ENCODE data around the gene PRRG4. TPM values are rescaled to one million over a fixed set of nuclear protein-coding genes. Genes with fewer than 3 reads are reported as not detected.
"Not testable (repeated sequence)": the region's sequence is repeated elsewhere in the genome, so short reads cannot be mapped to it uniquely, and the experiment has no call there.

The PRRG4 gene
- total RNA-seq = 0.22 and 2.6 TPM in 2 replicates

GRCh38 chr11:32829680-32830412 is at the start of gene PRRG4:
PRRG4 (plus strand) TSS chr11:32829927; CDS start chr11:32830530, 603 bp downstream.
- peak; percentile 0 to 34 for DNase-seq (ENCODE audit: low read depth in 2 of 2)

GRCh38 chr11:32780839-32781238 is 48.9 kb upstream of the PRRG4 start:
- not testable (repeated sequence) for DNase-seq (ENCODE audit: low read depth in 2 of 2)

- no peak for DNase-seq (ENCODE audit: low read depth in 2 of 2)
These were observed 48.0 kb upstream of the PRRG4 start for GRCh38 chr11:32781721-32782120.

- DNase-seq (ENCODE audit: low read depth in 2 of 2) = no peak
These were observed 44.5 kb upstream of the PRRG4 start for GRCh38 chr11:32785262-32785661.

GRCh38 chr11:32786811-32787210 is 42.9 kb upstream of the PRRG4 start:
- no peak for DNase-seq (ENCODE audit: low read depth in 2 of 2)

- DNase-seq (ENCODE audit: low read depth in 2 of 2) = no peak
These were observed 38.8 kb upstream of the PRRG4 start for GRCh38 chr11:32790916-32791315.

- peak in 1 of 2 donors; percentile 4 for DNase-seq (ENCODE audit: low read depth in 2 of 2)
These were observed 37.4 kb upstream of the PRRG4 start for GRCh38 chr11:32792111-32792947.

GRCh38 chr11:32792948-32793475 is 36.7 kb upstream of the PRRG4 start:
- DNase-seq (ENCODE audit: low read depth in 2 of 2) = peak; percentile 31 to 59

GRCh38 chr11:32794439-32794838 is 35.3 kb upstream of the PRRG4 start, which contains the start of gene CCDC73:
CCDC73 (minus strand) TSS chr11:32794662; CDS start chr11:32760243, 34,419 bp downstream.
- DNase-seq (ENCODE audit: low read depth in 2 of 2) = no peak

- DNase-seq (ENCODE audit: low read depth in 2 of 2) = no peak
These were observed 33.3 kb upstream of the PRRG4 start for GRCh38 chr11:32796425-32796824.

- peak; percentile 70 to 75 for DNase-seq (ENCODE audit: low read depth in 2 of 2)
These were observed 20.4 kb upstream of the PRRG4 start for GRCh38 chr11:32809313-32809712.

- DNase-seq (ENCODE audit: low read depth in 2 of 2) = no peak
These were observed 12.4 kb upstream of the PRRG4 start for GRCh38 chr11:32817181-32817851.

GRCh38 chr11:32817852-32818183 is 11.9 kb upstream of the PRRG4 start:
- no peak for DNase-seq (ENCODE audit: low read depth in 2 of 2)

GRCh38 chr11:32819187-32819586 is 10.5 kb upstream of the PRRG4 start:
- DNase-seq (ENCODE audit: low read depth in 2 of 2) = no peak

- DNase-seq (ENCODE audit: low read depth in 2 of 2) = no peak
These were observed 9.2 kb upstream of the PRRG4 start for GRCh38 chr11:32820497-32820896.

- DNase-seq (ENCODE audit: low read depth in 2 of 2) = no peak
These were observed 8.2 kb upstream of the PRRG4 start for GRCh38 chr11:32821517-32821916.

GRCh38 chr11:32821917-32822560 is 7.7 kb upstream of the PRRG4 start:
- DNase-seq (ENCODE audit: low read depth in 2 of 2) = no peak

- not testable (repeated sequence) for DNase-seq (ENCODE audit: low read depth in 2 of 2)
These were observed 6.1 kb upstream of the PRRG4 start for GRCh38 chr11:32823617-32824016.

GRCh38 chr11:32826113-32826512 is 3.6 kb upstream of the PRRG4 start:
- no peak for DNase-seq (ENCODE audit: low read depth in 2 of 2)

GRCh38 chr11:32827276-32827675 is 2.5 kb upstream of the PRRG4 start:
- DNase-seq (ENCODE audit: low read depth in 2 of 2) = no peak

- peak; percentile 30 to 78 for DNase-seq (ENCODE audit: low read depth in 2 of 2)
These were observed 509 bp upstream of the PRRG4 start for GRCh38 chr11:32829157-32829679.
